Neural progenitor cell (in vitro differentiated cells): Measurements from ENCODE around the gene DEAF1. TPM values are rescaled to one million over a fixed set of nuclear protein-coding genes. Genes with fewer than 3 reads are reported as not detected.

ENCODE experiments used
- DNase-seq: peaks from one replicate; pipeline ENCODE4 v3.0.0-alpha.2; 2016; ENCODE audit warnings: low spot score
- H2AFZ ChIP-seq: fragments of 200-600 bp; sonication (generic); replicated peaks from 2 replicates; pipeline ENCODE4 v1.6.1; 2016; ENCODE audit warnings: antibody characterized with exemption
- H3F3A ChIP-seq: fragments of 200-600 bp; sonication (generic); 2 replicates; pipeline ENCODE4 v1.6.1; 2016; ENCODE audit warnings: antibody characterized with exemption, low read depth
- H3K27ac ChIP-seq: fragments of 200-600 bp; sonication (generic); 2 replicates; pipeline ENCODE4 v1.5.1; 2016; ENCODE audit warnings: mild to moderate bottlenecking
- H3K27me3 ChIP-seq: fragments of 200-600 bp; sonication (generic); 2 replicates; pipeline ENCODE4 v1.6.1; 2016; ENCODE audit warnings: mild to moderate bottlenecking, moderate library complexity
- H3K36me3 ChIP-seq: fragments of 200-600 bp; sonication (generic); 2 replicates; pipeline ENCODE4 v1.5.1; 2016
- H3K4me1 ChIP-seq: fragments of 200-600 bp; sonication (generic); 2 replicates; pipeline ENCODE4 v1.6.1; 2016; ENCODE audit warnings: mixed run types
- H3K4me2 ChIP-seq: fragments of 200-600 bp; sonication (generic); 2 replicates; pipeline ENCODE4 v1.6.1; 2016
- H3K4me3 ChIP-seq: fragments of 200-600 bp; sonication (generic); 2 replicates; pipeline ENCODE4 v1.5.1; 2016
- H3K79me2 ChIP-seq: fragments of 200-600 bp; sonication (generic); 2 replicates; pipeline ENCODE4 v1.6.1; 2016; ENCODE audit warnings: low read depth
- H3K9ac ChIP-seq: fragments of 200-600 bp; sonication (generic); 2 replicates; pipeline ENCODE4 v1.6.1; 2016
- H3K9me3 ChIP-seq: fragments of 200-600 bp; sonication (generic); 2 replicates; pipeline ENCODE4 v1.5.1; 2016; ENCODE audit warnings: low read depth
- H4K20me1 ChIP-seq: fragments of 200-600 bp; sonication (generic); 2 replicates; pipeline ENCODE4 v1.6.1; 2016; ENCODE audit warnings: low read depth
- H3K27ac Mint-ChIP-seq: 3 replicates; pipeline ENCODE4 v1.8.0; 2021; ENCODE audit warnings: mixed read lengths
- H3K27me3 Mint-ChIP-seq: 2 replicates; pipeline ENCODE4 v1.8.0; 2022; ENCODE audit warnings: low read depth, mild to moderate bottlenecking, inconsistent platforms, moderate library complexity, mixed read lengths; ENCODE audit not compliant: insufficient read depth
- H3K36me3 Mint-ChIP-seq: 3 replicates; pipeline ENCODE4 v1.8.0; 2021; ENCODE audit warnings: mixed read lengths
- H3K4me1 Mint-ChIP-seq: 3 replicates; pipeline ENCODE4 v1.8.0; 2021; ENCODE audit warnings: mixed read lengths
- H3K4me3 Mint-ChIP-seq: 3 replicates; pipeline ENCODE4 v1.8.0; 2021; ENCODE audit warnings: mild to moderate bottlenecking, moderate library complexity, mixed read lengths
- H3K9me3 Mint-ChIP-seq: 3 replicates; pipeline ENCODE4 v1.8.0; 2020; ENCODE audit warnings: mixed read lengths
- CTCF ChIP-seq: fragments of 200-600 bp; sonication (generic); IDR thresholded peaks from 2 replicates; pipeline ENCODE4 v1.5.1; 2017; ENCODE audit warnings: antibody characterized with exemption, mild to moderate bottlenecking
- EZH2 ChIP-seq: fragments of 200-600 bp; sonication (generic); IDR thresholded peaks from 2 replicates; pipeline ENCODE4 v1.6.1; 2017; ENCODE audit warnings: antibody characterized with exemption, mild to moderate bottlenecking, moderate library complexity
- EZH2phosphoT487 ChIP-seq: fragments of 200-600 bp; sonication (generic); IDR thresholded peaks from 2 replicates; pipeline ENCODE4 v1.6.1; 2017; ENCODE audit warnings: antibody characterized with exemption
- total RNA-seq: library from RNA; depleted of rRNA; stranded (reverse); fragments of >200 nt; gene quantifications from 2 replicates; pipeline ENCODE4 v1.2.3, GENCODE V29; 2015; ENCODE audit warnings: low replicate concordance

The DEAF1 gene
- total RNA-seq, 1 donor from 2014 or later: 38.4 TPM

GRCh38 chr11:696955-697491, 2.0 kb upstream of the DEAF1 start:
- Histone ChIP-seq H3K4me1 (peaks cover 22% of the 10 kb centered on the region), H3K9ac (no peak overlapping the region), H3F3A (peaks cover 24% of the 10 kb centered on the region), H3K4me2 (peak overlapping the region; percentile 83), H2AFZ (no peak overlapping the region), H4K20me1 (peaks cover 21% of the 10 kb centered on the region), H3K4me3 (no peak overlapping the region), H3K27ac (no peak overlapping the region), H3K36me3 (no peaks in the 10 kb centered on the region), H3K79me2 (peaks cover 42% of the 10 kb centered on the region), H3K27me3 (no peaks in the 10 kb centered on the region), H3K9me3 (no peaks in the 10 kb centered on the region)
- TF ChIP-seq CTCF: no peak
- no peak for TF ChIP-seq EZH2
- no peak for TF ChIP-seq EZH2phosphoT487
- peaks cover 29% of the 10 kb centered on the region for H3K4me1 Mint-ChIP-seq
- H3K9me3 Mint-ChIP-seq: peaks cover 2% of the 10 kb centered on the region
- peak overlapping the region; percentile 92 for H3K4me3 Mint-ChIP-seq
- no peak overlapping the region for H3K27ac Mint-ChIP-seq
- H3K27me3 Mint-ChIP-seq: peaks cover 7% of the 10 kb centered on the region
- peaks cover 4% of the 10 kb centered on the region for H3K36me3 Mint-ChIP-seq
- DNase-seq: no peak

GRCh38 chr11:695538-696248, 671 bp upstream of the DEAF1 start, which contains the start of gene TMEM80:
Gene TMEM80 (plus strand): TSS chr11:695816. CDS start chr11:695828, 12 bp downstream.
- Histone ChIP-seq H3K27me3 (no peaks in the 10 kb centered on the region), H2AFZ (peak within 1 kb of the TSS; percentile 93), H3K9me3 (no peaks in the 10 kb centered on the region), H3K4me2 (peak within 1 kb of the TSS; percentile 83), H3K27ac (peak within 1 kb of the TSS; percentile 95), H3K9ac (peak within 1 kb of the TSS; percentile 92), H3K4me1 (peaks cover 22% of the 10 kb centered on the region), H3F3A (peaks cover 24% of the 10 kb centered on the region), H4K20me1 (peaks cover 33% of the 10 kb centered on the region), H3K36me3 (no peaks in the 10 kb centered on the region), H3K79me2 (peaks cover 55% of the 10 kb centered on the region), H3K4me3 (peak within 1 kb of the TSS; percentile 77)
- DNase-seq: peak; percentile 100
- peak within 1 kb of the TSS; percentile 92 for H3K4me3 Mint-ChIP-seq
- H3K9me3 Mint-ChIP-seq: peaks cover 2% of the 10 kb centered on the region
- H3K4me1 Mint-ChIP-seq: peaks cover 36% of the 10 kb centered on the region
- TF ChIP-seq EZH2 (no peak), CTCF (no peak), EZH2phosphoT487 (no peak)
- peaks cover 5% of the 10 kb centered on the region for H3K36me3 Mint-ChIP-seq
- H3K27ac Mint-ChIP-seq: peak within 1 kb of the TSS; percentile 97
- peaks cover 8% of the 10 kb centered on the region for H3K27me3 Mint-ChIP-seq

- H4K20me1 ChIP-seq: peaks cover 33% of the 10 kb centered on the region
- H2AFZ ChIP-seq: peak overlapping the region; percentile 93
- no peaks in the 10 kb centered on the region for H3K36me3 ChIP-seq
- Mint-ChIP-seq H3K27ac (peak overlapping the region; percentile 97), H3K9me3 (peaks cover 2% of the 10 kb centered on the region), H3K4me1 (peaks cover 37% of the 10 kb centered on the region), H3K36me3 (peaks cover 4% of the 10 kb centered on the region), H3K27me3 (peaks cover 6% of the 10 kb centered on the region), H3K4me3 (peak overlapping the region; percentile 92)
- no peaks in the 10 kb centered on the region for H3K9me3 ChIP-seq
- DNase-seq: no peak
- H3K4me3 ChIP-seq: peak overlapping the region; percentile 77
- no peaks in the 10 kb centered on the region for H3K27me3 ChIP-seq
- peaks cover 59% of the 10 kb centered on the region for H3K79me2 ChIP-seq
- peaks cover 22% of the 10 kb centered on the region for H3K4me1 ChIP-seq
- H3K9ac ChIP-seq: peak overlapping the region; percentile 86
- H3K4me2 ChIP-seq: peak overlapping the region; percentile 68
- H3F3A ChIP-seq: peaks cover 24% of the 10 kb centered on the region
- peak overlapping the region; percentile 95 for H3K27ac ChIP-seq
- TF ChIP-seq CTCF: no peak
- no peak for TF ChIP-seq EZH2phosphoT487
- TF ChIP-seq EZH2: no peak
Observed at GRCh38 chr11:695288-695537, 191 bp upstream of the DEAF1 start.
